Type B pancreatic cell (in vitro differentiated cells): ENCODE data around the gene ABCA6. TPM values are rescaled to one million over a fixed set of nuclear protein-coding genes. Genes with fewer than 3 reads are reported as not detected.

Experiments used
- DNase-seq: peaks from one replicate; pipeline ENCODE4 v3.0.0; 2021; ENCODE audit warnings: mixed read lengths; ENCODE audit not compliant: unreplicated experiment; ENCODE audit errors: extremely low spot score
- H3K27ac Mint-ChIP-seq: 2 replicates; pipeline ENCODE4 v1.8.0; 2021; ENCODE audit warnings: mild to moderate bottlenecking, mixed read lengths
- H3K27me3 Mint-ChIP-seq: 2 replicates; pipeline ENCODE4 v1.8.0; 2021; ENCODE audit warnings: mixed read lengths
- H3K36me3 Mint-ChIP-seq: 2 replicates; pipeline ENCODE4 v1.8.0; 2021; ENCODE audit warnings: mixed read lengths
- H3K4me1 Mint-ChIP-seq: one replicate; pipeline ENCODE4 v1.8.0; 2021; ENCODE audit warnings: mixed read lengths; ENCODE audit not compliant: unreplicated experiment
- H3K4me3 Mint-ChIP-seq: 2 replicates; pipeline ENCODE4 v1.8.0; 2021; ENCODE audit warnings: mild to moderate bottlenecking, mixed read lengths
- H3K9me3 Mint-ChIP-seq: 2 replicates; pipeline ENCODE4 v1.8.0; 2021; ENCODE audit warnings: mixed read lengths
- CTCF ChIP-seq: fragments of 200-600 bp; sonication (generic); conservative IDR thresholded peaks from 2 replicates; pipeline ENCODE4 v1.5.0; 2021; ENCODE audit warnings: antibody characterized with exemption, mild to moderate bottlenecking
- total RNA-seq: library from RNA; stranded (reverse); gene quantifications from 2 replicates; pipeline ENCODE4 v1.2.1, GENCODE V29; 2021; ENCODE audit warnings: low replicate concordance

Gene ABCA6
- total RNA-seq, 1 donor from 2014 or later = 0.48 TPM

GRCh38 chr17:69064001-69064400 lies 77.7 kb downstream of the ABCA6 start:
- peaks cover 18% of the 10 kb centered on the region for H3K4me1 Mint-ChIP-seq
- TF ChIP-seq CTCF = no peak
- peaks cover 13% of the 10 kb centered on the region for H3K36me3 Mint-ChIP-seq
- no peaks in the 10 kb centered on the region for H3K9me3 Mint-ChIP-seq
- H3K27ac Mint-ChIP-seq = no peak overlapping the region
- H3K27me3 Mint-ChIP-seq = no peaks in the 10 kb centered on the region
- DNase-seq = no peak
- no peak overlapping the region for H3K4me3 Mint-ChIP-seq

GRCh38 chr17:69062860-69063581 lies 78.7 kb downstream of the ABCA6 start:
- H3K36me3 Mint-ChIP-seq = peaks cover 15% of the 10 kb centered on the region
- H3K27ac Mint-ChIP-seq = no peak overlapping the region
- peaks cover 16% of the 10 kb centered on the region for H3K4me1 Mint-ChIP-seq
- H3K27me3 Mint-ChIP-seq = no peaks in the 10 kb centered on the region
- DNase-seq = no peak
- no peak overlapping the region for H3K4me3 Mint-ChIP-seq
- H3K9me3 Mint-ChIP-seq = no peaks in the 10 kb centered on the region
- TF ChIP-seq CTCF = no peak

GRCh38 chr17:69061721-69062556 lies 79.8 kb downstream of the ABCA6 start:
- H3K36me3 Mint-ChIP-seq = peaks cover 15% of the 10 kb centered on the region
- DNase-seq = no peak
- H3K4me3 Mint-ChIP-seq = peak overlapping the region; percentile 24
- H3K9me3 Mint-ChIP-seq = peaks cover 2% of the 10 kb centered on the region
- TF ChIP-seq CTCF = no peak
- H3K4me1 Mint-ChIP-seq = peaks cover 16% of the 10 kb centered on the region
- H3K27ac Mint-ChIP-seq = no peak overlapping the region
- no peaks in the 10 kb centered on the region for H3K27me3 Mint-ChIP-seq

GRCh38 chr17:69060822-69061221 lies 80.9 kb downstream of the ABCA6 start, which contains the start of gene ABCA9:
Gene ABCA9, minus strand, starts transcription at chr17:69060927. Its CDS starts 9,801 bp downstream, at chr17:69051126.
- peak within 1 kb of the TSS; percentile 14 for H3K27ac Mint-ChIP-seq
- no peak for TF ChIP-seq CTCF
- no peak for DNase-seq
- H3K36me3 Mint-ChIP-seq = peaks cover 15% of the 10 kb centered on the region
- H3K9me3 Mint-ChIP-seq = peaks cover 6% of the 10 kb centered on the region
- peak within 1 kb of the TSS; percentile 29 for H3K4me3 Mint-ChIP-seq
- H3K4me1 Mint-ChIP-seq = peaks cover 16% of the 10 kb centered on the region
- no peaks in the 10 kb centered on the region for H3K27me3 Mint-ChIP-seq

- no peak overlapping the region for H3K4me3 Mint-ChIP-seq
- peak overlapping the region; percentile 3 for H3K27ac Mint-ChIP-seq
- no peak for TF ChIP-seq CTCF
- H3K9me3 Mint-ChIP-seq = peaks cover 6% of the 10 kb centered on the region
- peaks cover 16% of the 10 kb centered on the region for H3K4me1 Mint-ChIP-seq
- no peak for DNase-seq
- H3K36me3 Mint-ChIP-seq = peaks cover 8% of the 10 kb centered on the region
- no peaks in the 10 kb centered on the region for H3K27me3 Mint-ChIP-seq
Observed at GRCh38 chr17:69059458-69060175, 82.1 kb downstream of the ABCA6 start.
